Lower lobe of right lung (tissue), 2 donors: ENCODE data around the gene ART5. TPM values are rescaled to one million over a fixed set of nuclear protein-coding genes. Genes with fewer than 3 reads are reported as not detected.
A peak's percentile ranks its signal among the peaks of the same experiment; 100 is the strongest.
"Not testable (repeated sequence)": the region's sequence is repeated elsewhere in the genome, so short reads cannot be mapped to it uniquely, and the experiment has no call there.

ENCODE experiments used
- ATAC-seq, 2 donors: fragments of 200-7000 bp; cut with Tn5 transposase; one replicate each; pipeline ENCODE4 v1.9.1; 2020 to 2022; ENCODE audit warnings: mild to moderate bottlenecking in 2 of 2, moderate library complexity in 2 of 2
- DNase-seq: peaks from one replicate; pipeline ENCODE4 v3.0.0-alpha.2; 2020
- H3K27ac ChIP-seq: fragments of 200-600 bp; one replicate; pipeline ENCODE4 v1.8.0; 2022
- H3K27me3 ChIP-seq: fragments of 200-600 bp; one replicate; pipeline ENCODE4 v1.8.0; 2022; ENCODE audit warnings: low read depth
- H3K36me3 ChIP-seq: fragments of 200-600 bp; one replicate; pipeline ENCODE4 v1.8.0; 2022; ENCODE audit warnings: mild to moderate bottlenecking
- H3K4me1 ChIP-seq: fragments of 200-600 bp; one replicate; pipeline ENCODE4 v1.8.0; 2022
- H3K4me3 ChIP-seq: fragments of 200-600 bp; one replicate; pipeline ENCODE4 v1.8.0; 2022; ENCODE audit warnings: mild to moderate bottlenecking
- H3K9me3 ChIP-seq: fragments of 200-600 bp; one replicate; pipeline ENCODE4 v1.8.0; 2022
- intact Hi-C: fragments of 100-400 bp; cut with DNase I; formaldehyde crosslinking; loops from one replicate; pipeline ENCODE4 v1.11.0; 2022
- total RNA-seq: library from RNA; stranded (reverse); fragmentation: NEBNext Ultra II Directional; extraction: Animal tissue kit (Norgen Biotek cat#: 25700); gene quantifications from one replicate; pipeline ENCODE4 v1.2.1, GENCODE V29; 2021
- TF ChIP-seq, protein P1 (sequence below): fragments of 200-600 bp; IDR thresholded peaks from one replicate; pipeline ENCODE4 v1.8.0; 2022; ENCODE audit warnings: antibody characterized with exemption, mild to moderate bottlenecking
- donor health status: DM: no; HTN: yes; CAD: no; lungs with severe emphysema.

ART5 gene
- total RNA-seq, 1 donor from 2014 or later = 2.2 TPM

DNA sequence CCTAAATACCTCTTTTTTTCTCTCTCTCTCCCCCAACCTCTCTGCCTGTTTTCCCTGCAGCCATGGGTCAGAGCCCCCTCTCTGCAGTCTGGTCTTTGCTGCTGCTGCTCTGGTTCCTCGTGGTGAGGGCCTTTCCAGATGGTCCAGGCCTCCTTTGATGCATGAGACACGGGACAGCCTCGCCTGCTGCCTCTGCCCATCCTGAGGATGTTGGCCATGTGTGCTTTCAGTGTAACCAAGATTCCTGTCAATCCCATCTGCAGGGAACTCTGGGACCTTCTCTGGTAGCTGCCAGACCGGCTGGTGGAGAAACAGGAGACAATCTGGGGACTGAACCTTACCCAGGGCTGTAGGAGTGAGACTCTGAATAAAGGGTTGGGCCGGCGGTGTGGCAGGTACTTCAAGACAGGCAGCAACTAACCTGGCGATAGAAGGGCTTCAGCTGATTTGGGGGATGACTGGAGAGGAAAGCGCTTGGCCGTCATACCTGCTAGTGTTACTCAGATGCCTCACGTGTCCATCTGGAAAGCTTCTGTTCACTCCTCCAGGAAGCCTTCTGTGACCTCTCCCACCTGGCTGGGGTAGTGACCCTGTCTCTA, 22.3 kb upstream of the ART5 start:
- DNase-seq (no peak), ATAC-seq (no peak)
- Histone ChIP-seq H3K9me3 (no peaks in the 10 kb centered on the region), H3K36me3 (peaks cover 40% of the 10 kb centered on the region), H3K4me1 (no peaks in the 10 kb centered on the region), H3K4me3 (no peak overlapping the region), H3K27me3 (no peaks in the 10 kb centered on the region), H3K27ac (no peak overlapping the region)
- intact Hi-C loops = no loop called here
- TF ChIP-seq, protein P1, sequence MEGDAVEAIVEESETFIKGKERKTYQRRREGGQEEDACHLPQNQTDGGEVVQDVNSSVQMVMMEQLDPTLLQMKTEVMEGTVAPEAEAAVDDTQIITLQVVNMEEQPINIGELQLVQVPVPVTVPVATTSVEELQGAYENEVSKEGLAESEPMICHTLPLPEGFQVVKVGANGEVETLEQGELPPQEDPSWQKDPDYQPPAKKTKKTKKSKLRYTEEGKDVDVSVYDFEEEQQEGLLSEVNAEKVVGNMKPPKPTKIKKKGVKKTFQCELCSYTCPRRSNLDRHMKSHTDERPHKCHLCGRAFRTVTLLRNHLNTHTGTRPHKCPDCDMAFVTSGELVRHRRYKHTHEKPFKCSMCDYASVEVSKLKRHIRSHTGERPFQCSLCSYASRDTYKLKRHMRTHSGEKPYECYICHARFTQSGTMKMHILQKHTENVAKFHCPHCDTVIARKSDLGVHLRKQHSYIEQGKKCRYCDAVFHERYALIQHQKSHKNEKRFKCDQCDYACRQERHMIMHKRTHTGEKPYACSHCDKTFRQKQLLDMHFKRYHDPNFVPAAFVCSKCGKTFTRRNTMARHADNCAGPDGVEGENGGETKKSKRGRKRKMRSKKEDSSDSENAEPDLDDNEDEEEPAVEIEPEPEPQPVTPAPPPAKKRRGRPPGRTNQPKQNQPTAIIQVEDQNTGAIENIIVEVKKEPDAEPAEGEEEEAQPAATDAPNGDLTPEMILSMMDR = no peak

DNA sequence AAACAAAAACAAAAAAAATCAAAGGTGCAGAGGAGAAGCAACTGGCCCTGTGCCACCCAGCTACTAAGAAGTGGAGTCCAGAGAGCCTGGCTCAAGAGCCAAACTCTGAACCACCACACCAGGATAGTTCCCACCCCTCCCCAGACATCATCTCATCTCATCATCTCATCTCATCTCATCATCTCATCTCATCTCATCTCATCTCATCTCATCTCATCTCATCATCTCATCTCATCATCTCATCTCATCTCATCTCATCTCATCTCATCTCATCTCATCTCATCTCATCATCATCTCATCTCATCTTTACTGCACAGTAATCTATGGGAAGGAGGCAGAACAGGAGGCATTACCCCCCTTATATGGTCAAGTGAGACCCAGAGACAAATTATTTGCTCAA, 21.1 kb upstream of the ART5 start:
- no peak overlapping the region for H3K27ac ChIP-seq
- TF ChIP-seq, protein P1 = no peak

DNA sequence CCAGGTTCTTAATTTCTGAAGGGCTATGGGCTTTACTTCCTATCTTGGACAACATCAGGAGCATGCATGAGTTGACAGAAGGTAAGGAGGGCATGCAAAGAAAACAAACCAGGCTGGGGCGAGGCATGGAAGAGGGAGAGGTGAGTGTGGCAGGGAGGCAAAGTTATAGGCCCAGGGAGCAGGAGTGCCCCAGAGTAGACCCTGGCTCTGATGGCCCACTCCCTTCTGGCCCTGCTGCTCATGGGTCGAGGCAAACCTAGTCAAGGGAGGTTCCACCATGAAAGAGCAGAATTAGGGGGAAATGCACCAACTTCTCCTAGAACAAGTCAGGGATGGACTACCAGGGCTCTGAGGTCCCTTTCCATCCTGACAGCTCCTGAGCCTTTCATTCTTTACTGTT, 19.2 kb upstream of the ART5 start:
- no peak overlapping the region for H3K27ac ChIP-seq
- H3K27me3 ChIP-seq = no peaks in the 10 kb centered on the region
- no peak overlapping the region for H3K4me3 ChIP-seq
- no peaks in the 10 kb centered on the region for H3K9me3 ChIP-seq
- DNase-seq (no peak), ATAC-seq (no peak)
- peaks cover 15% of the 10 kb centered on the region for H3K36me3 ChIP-seq
- TF ChIP-seq, protein P1 = no peak
- intact Hi-C loops = no loop called here
- H3K4me1 ChIP-seq = no peaks in the 10 kb centered on the region

More for the DNA sequence above, 21.1 kb upstream of the ART5 start:
- Histone ChIP-seq H3K4me1 (no peaks in the 10 kb centered on the region), H3K27me3 (no peaks in the 10 kb centered on the region), H3K36me3 (peaks cover 33% of the 10 kb centered on the region), H3K9me3 (no peaks in the 10 kb centered on the region), H3K4me3 (no peak overlapping the region)
- DNase-seq = no peak
- intact Hi-C loops = no loop called here
- ATAC-seq = no peak

DNA sequence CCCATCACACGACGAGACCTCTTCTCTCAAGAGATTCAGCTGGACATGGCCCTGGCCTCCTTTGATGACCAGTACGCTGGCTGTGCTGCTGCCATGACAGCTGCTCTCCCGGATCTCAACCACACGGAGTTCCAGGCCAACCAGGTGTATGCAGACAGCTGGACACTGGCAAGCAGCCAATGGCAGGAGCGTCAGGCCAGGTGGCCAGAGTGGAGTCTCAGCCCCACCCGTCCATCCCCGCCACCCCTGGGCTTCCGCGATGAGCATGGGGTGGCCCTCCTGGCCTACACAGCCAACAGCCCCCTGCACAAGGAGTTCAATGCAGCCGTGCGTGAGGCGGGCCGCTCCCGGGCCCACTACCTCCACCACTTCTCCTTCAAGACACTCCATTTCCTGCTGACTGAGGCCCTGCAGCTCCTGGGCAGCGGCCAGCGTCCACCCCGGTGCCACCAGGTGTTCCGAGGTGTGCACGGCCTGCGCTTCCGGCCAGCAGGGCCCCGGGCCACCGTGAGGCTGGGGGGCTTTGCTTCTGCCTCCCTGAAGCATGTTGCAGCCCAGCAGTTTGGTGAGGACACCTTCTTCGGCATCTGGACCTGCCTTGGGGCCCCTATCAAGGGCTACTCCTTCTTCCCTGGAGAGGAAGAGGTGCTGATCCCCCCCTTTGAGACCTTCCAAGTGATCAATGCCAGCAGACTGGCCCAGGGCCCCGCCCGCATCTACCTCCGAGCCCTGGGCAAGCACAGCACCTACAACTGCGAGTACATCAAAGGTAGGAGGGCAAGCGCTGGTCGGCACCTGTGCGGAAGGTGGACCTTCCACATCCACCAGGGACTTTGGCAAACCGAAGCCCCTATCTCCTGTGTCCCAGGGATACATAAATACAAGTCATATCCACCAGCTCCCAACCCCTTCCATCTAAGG, 18.1 kb upstream of the ART5 start:
- Histone ChIP-seq H3K27ac (no peak overlapping the region), H3K27me3 (no peaks in the 10 kb centered on the region), H3K4me3 (no peak overlapping the region), H3K36me3 (peaks cover 5% of the 10 kb centered on the region), H3K9me3 (no peaks in the 10 kb centered on the region), H3K4me1 (no peaks in the 10 kb centered on the region)
- DNase-seq (no peak), ATAC-seq (peak; percentile 16 to 18)
- intact Hi-C loops = no loop called here
- TF ChIP-seq, protein P1 = no peak

DNA sequence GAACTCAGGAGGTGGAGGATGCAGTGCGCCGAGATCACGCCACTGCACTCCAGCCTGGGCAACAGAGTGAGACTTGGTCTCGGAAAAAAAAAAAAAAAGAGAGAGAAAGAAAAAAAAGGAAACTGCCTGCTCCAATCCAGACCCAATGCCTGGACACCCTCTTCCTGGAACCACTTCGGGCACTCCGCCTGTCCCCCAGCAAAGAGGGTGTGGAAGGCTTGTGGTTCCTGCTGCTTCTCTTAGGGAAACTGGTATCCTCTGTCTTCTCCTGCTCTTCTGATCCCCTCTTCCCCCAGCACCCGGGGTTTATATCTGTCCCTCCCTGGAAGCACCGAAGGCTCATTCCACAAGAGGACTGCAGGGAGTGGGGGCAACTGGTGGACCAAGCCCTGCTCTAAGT, 16.5 kb upstream of the ART5 start:
- no peak overlapping the region for H3K27ac ChIP-seq
- no peaks in the 10 kb centered on the region for H3K36me3 ChIP-seq
- no peaks in the 10 kb centered on the region for H3K4me1 ChIP-seq
- no peaks in the 10 kb centered on the region for H3K9me3 ChIP-seq
- TF ChIP-seq, protein P1 = no peak
- intact Hi-C loops = no loop called here
- no peak overlapping the region for H3K4me3 ChIP-seq
- no peaks in the 10 kb centered on the region for H3K27me3 ChIP-seq
- DNase-seq (no peak), ATAC-seq (no peak)

DNA sequence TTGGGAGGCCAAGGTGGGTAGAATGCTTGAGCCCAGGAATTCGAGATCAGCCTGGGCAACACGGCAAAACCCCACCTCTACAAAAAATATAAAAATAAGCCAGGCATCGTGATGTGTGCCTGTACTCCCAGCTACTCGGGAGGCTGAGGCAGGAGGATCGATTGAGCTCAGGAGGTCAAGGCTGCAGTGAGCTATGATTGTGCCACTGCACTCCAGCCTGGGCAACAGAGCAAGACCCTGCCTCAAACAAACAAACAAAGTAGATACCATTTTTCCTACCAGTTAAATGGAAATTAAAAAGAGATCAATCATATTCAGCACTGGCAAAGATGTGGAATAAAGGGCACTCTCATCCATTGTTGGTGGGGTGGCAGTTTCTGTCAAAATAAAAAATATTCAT, 15.5 kb upstream of the ART5 start:
- H3K9me3 ChIP-seq, intact Hi-C loops, ATAC-seq, H3K27me3 ChIP-seq, H3K4me3 ChIP-seq, H3K4me1 ChIP-seq, H3K36me3 ChIP-seq, DNase-seq, H3K27ac ChIP-seq: not testable (repeated sequence)
